Tibial nerve (tissue), 3 donors: ENCODE measurements around the gene KCNQ1.

Experiments used
- CTCF ChIP-seq, 5 experiments: fragments of 200-600 bp in 3 of 5; fragments of 450-650 bp in 2 of 5; sonication (generic) in 3 of 5; IDR thresholded peaks; one replicate each; pipeline ENCODE4 v1.5.1; 2016 to 2019; ENCODE audit warnings: antibody characterized with exemption in 5 of 5, mild to moderate bottlenecking in 3 of 5, moderate library complexity in 2 of 5
- POLR2A ChIP-seq, 2 donors: fragments of 450-650 bp; IDR thresholded peaks; one replicate each; pipeline ENCODE4 v1.6.1; 2017; ENCODE audit warnings: antibody characterized with exemption in 2 of 2, mild to moderate bottlenecking in 2 of 2, moderate library complexity in 2 of 2

GRCh38 chr11:2539371-2540222, 94.8 kb downstream of the KCNQ1 start:
- TF ChIP-seq CTCF (IDR thresholded peaks at IDR 0.05) (no peak), POLR2A (IDR thresholded peaks at IDR 0.05) (no peak)
